DND-41 (cell line): Measurements from ENCODE around the gene FLT3LG.
"Not testable (repeated sequence)": the region's sequence is repeated elsewhere in the genome, so short reads cannot be mapped to it uniquely, and the experiment has no call there.

ENCODE experiments used
- ATAC-seq: fragments of 200-7000 bp; cut with Tn5 transposase; 3 replicates; pipeline ENCODE4 v1.9.1; 2021; ENCODE audit warnings: low read depth; ENCODE audit not compliant: insufficient read depth
- DNase-seq: peaks from one replicate; pipeline ENCODE4 v3.0.0-alpha.2; 2020
- H2AFZ ChIP-seq: 2 replicates; pipeline ENCODE4 v1.6.0; 2012; ENCODE audit warnings: low read depth, low read length
- H3K27ac ChIP-seq: 2 replicates; pipeline ENCODE4 v1.5.1; 2012; ENCODE audit warnings: low read length, inconsistent platforms
- H3K27me3 ChIP-seq: fragments of 200-600 bp; sonication (generic); 2 replicates; pipeline ENCODE4 v1.6.0; 2012; ENCODE audit warnings: low read length, mild to moderate bottlenecking, inconsistent platforms; ENCODE audit not compliant: insufficient read depth, poor library complexity
- H3K36me3 ChIP-seq: 2 replicates; pipeline ENCODE4 v1.5.1; 2012; ENCODE audit warnings: low read length, inconsistent platforms; ENCODE audit not compliant: insufficient read depth
- H3K4me1 ChIP-seq: 2 replicates; pipeline ENCODE4 v1.5.1; 2012; ENCODE audit warnings: mild to moderate bottlenecking, low read length; ENCODE audit not compliant: insufficient read depth
- H3K4me2 ChIP-seq: 2 replicates; pipeline ENCODE4 v1.6.0; 2012; ENCODE audit warnings: mild to moderate bottlenecking, moderate library complexity, low read length, inconsistent platforms; ENCODE audit not compliant: insufficient read depth
- H3K4me3 ChIP-seq, 2 experiments: fragments of 200-600 bp in 1 of 2; shearing (Covaris generic) in 1 of 2; 2 replicates each; pipeline ENCODE4 v1.5.1; 2012 to 2016; ENCODE audit warnings: inconsistent platforms in 2 of 2, low read length in 2 of 2, mild to moderate bottlenecking in 2 of 2, low read depth in 1 of 2, moderate library complexity in 1 of 2
- H3K79me2 ChIP-seq: 2 replicates; pipeline ENCODE4 v1.6.0; 2012; ENCODE audit warnings: low read length, inconsistent platforms; ENCODE audit not compliant: insufficient read depth
- H3K9ac ChIP-seq: 2 replicates; pipeline ENCODE4 v1.6.0; 2012; ENCODE audit warnings: low read depth, mild to moderate bottlenecking, inconsistent platforms, low read length, moderate library complexity
- H3K9me3 ChIP-seq: 2 replicates; pipeline ENCODE4 v1.5.1; 2012; ENCODE audit warnings: low read length, moderate library complexity, mild to moderate bottlenecking, inconsistent platforms; ENCODE audit not compliant: insufficient read depth, severe bottlenecking
- H4K20me1 ChIP-seq: 2 replicates; pipeline ENCODE4 v1.6.0; 2012; ENCODE audit warnings: low read length; ENCODE audit not compliant: insufficient read depth
- EZH2 ChIP-seq: IDR thresholded peaks from 3 replicates; pipeline ENCODE4 v1.6.1; 2012; ENCODE audit warnings: borderline replicate concordance, low read depth, mild to moderate bottlenecking, moderate library complexity, low read length, inconsistent platforms; ENCODE audit not compliant: severe bottlenecking
- TF ChIP-seq, protein P1 (sequence below): IDR thresholded peaks from 2 replicates; pipeline ENCODE4 v1.5.1; 2012; ENCODE audit warnings: borderline replicate concordance, low read length, moderate library complexity, mild to moderate bottlenecking; ENCODE audit not compliant: poor library complexity, severe bottlenecking; ENCODE audit errors: extremely low read depth

Gene FLT3LG

DNA sequence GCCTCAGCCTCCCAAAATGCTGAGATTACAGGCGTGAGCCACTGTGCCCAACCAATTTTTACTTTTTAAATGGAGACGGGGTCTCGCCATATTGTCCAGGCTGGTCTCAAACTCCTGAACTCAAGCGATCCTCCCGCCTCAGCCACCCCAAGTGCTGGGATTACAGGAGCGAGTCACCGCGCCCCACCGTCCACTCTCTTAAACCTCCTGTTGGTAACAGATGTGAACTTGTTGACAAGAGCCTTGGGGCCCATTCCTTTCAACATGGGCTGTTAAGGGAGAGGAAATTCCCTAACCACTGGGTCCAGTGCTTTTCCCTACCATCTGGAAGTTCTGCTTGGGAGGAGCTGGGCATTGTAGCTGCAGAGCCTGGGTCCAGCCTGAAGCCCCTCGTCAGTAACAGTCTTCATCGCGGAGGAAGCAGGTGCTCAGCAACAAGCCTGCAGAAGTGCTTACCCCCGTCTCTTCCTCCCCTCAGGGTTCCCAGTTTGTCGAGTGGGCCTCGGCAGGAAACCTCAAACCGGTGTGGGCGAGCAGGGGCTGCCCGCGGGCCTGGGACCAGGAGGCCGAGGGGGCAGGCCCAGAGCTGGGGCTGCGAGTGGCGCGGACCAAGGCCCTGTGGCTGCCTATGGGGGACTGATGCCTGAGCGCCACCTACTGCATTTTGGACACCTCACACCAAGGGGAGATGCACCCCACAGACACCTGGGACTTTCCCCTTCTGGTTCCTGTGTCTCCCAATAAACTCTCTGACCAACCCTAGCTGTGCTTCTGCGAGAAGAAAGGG is 4.0 kb upstream of the FLT3LG start:
- no peak overlapping the region for H3K4me2 ChIP-seq
- H2AFZ ChIP-seq, result no peak overlapping the region
- H3K9me3 ChIP-seq, result no peaks in the 10 kb centered on the region
- DNase-seq, result peak; percentile 37
- H3K27me3 ChIP-seq, result no peaks in the 10 kb centered on the region
- no peak overlapping the region for H3K4me3 ChIP-seq
- peaks cover 29% of the 10 kb centered on the region for H3K4me1 ChIP-seq
- no peak for ATAC-seq
- peaks cover 49% of the 10 kb centered on the region for H3K36me3 ChIP-seq
- H4K20me1 ChIP-seq, result no peaks in the 10 kb centered on the region
- H3K27ac ChIP-seq, result no peak overlapping the region
- TF ChIP-seq EZH2, result no peak
- TF ChIP-seq, protein P1, sequence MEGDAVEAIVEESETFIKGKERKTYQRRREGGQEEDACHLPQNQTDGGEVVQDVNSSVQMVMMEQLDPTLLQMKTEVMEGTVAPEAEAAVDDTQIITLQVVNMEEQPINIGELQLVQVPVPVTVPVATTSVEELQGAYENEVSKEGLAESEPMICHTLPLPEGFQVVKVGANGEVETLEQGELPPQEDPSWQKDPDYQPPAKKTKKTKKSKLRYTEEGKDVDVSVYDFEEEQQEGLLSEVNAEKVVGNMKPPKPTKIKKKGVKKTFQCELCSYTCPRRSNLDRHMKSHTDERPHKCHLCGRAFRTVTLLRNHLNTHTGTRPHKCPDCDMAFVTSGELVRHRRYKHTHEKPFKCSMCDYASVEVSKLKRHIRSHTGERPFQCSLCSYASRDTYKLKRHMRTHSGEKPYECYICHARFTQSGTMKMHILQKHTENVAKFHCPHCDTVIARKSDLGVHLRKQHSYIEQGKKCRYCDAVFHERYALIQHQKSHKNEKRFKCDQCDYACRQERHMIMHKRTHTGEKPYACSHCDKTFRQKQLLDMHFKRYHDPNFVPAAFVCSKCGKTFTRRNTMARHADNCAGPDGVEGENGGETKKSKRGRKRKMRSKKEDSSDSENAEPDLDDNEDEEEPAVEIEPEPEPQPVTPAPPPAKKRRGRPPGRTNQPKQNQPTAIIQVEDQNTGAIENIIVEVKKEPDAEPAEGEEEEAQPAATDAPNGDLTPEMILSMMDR, result peak; percentile 44
- H3K79me2 ChIP-seq, result no peaks in the 10 kb centered on the region
- H3K9ac ChIP-seq, result no peak overlapping the region

DNA sequence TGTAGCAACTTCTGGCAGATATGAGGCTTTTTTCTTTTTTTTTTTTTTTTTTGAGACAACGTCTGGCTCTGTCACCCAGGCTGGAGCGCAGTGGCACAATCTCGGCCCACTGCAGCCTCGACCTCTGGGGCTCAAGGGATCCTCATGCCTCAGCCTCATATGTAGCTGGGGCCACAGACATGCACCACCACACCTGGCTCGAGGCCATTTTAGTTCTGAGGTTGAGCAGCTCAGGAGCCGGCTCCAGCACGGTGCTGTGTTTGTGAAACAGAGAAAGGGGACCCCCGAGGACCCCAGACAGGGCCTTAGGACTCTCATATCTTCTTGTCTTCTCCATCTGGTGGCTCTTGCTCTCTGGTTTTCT is 3.4 kb upstream of the FLT3LG start:
- Histone ChIP-seq H3K9ac (no peak overlapping the region), H3K4me2 (no peak overlapping the region)

DNA sequence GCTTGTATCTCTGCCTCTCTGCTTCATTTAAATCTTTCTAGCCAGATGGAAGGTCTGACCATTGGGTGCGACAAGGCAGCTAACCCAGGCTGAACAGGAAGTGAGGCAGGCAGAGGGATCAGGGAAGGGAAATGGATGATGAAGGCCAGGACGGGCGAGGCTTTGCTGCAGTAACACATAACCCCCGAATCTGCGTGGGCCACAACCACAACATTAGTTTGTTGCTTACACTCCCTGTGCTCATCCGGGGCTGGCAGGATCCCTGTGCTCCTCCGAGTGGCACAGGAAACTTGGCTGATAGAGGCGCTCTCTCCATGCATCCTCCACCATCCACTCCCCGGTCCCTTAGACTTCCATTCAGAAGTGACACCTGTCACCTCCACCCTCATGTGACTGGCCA is 1.1 kb upstream of the FLT3LG start:
- Histone ChIP-seq H3K4me1 (peaks cover 30% of the 10 kb centered on the region), H3K36me3 (peaks cover 29% of the 10 kb centered on the region), H3K79me2 (no peaks in the 10 kb centered on the region), H2AFZ (peak overlapping the region; percentile 99), H3K4me2 (peak overlapping the region; percentile 98), H3K9me3 (no peaks in the 10 kb centered on the region), H4K20me1 (no peaks in the 10 kb centered on the region), H3K9ac (peak overlapping the region; percentile 80), H3K27ac (peak overlapping the region; percentile 91), H3K27me3 (no peaks in the 10 kb centered on the region), H3K4me3 (peak overlapping the region in 1 of 2 experiments; percentile 76; a peak in 2 of 4 replicates)
- ATAC-seq, result no peak
- no peak for DNase-seq
- TF ChIP-seq, protein P1, result no peak

More for the DNA sequence above, 3.4 kb upstream of the FLT3LG start:
- no peaks in the 10 kb centered on the region for H3K79me2 ChIP-seq
- DNase-seq (no peak), ATAC-seq (no peak)
- peaks cover 30% of the 10 kb centered on the region for H3K4me1 ChIP-seq
- no peak for TF ChIP-seq EZH2
- TF ChIP-seq, protein P1, result no peak
- H3K9me3 ChIP-seq, result no peaks in the 10 kb centered on the region
- no peak overlapping the region for H3K4me3 ChIP-seq
- H3K36me3 ChIP-seq, result peaks cover 43% of the 10 kb centered on the region
- H3K27ac ChIP-seq, result no peak overlapping the region
- no peaks in the 10 kb centered on the region for H3K27me3 ChIP-seq
- H4K20me1 ChIP-seq, result no peaks in the 10 kb centered on the region
- H2AFZ ChIP-seq, result no peak overlapping the region

DNA sequence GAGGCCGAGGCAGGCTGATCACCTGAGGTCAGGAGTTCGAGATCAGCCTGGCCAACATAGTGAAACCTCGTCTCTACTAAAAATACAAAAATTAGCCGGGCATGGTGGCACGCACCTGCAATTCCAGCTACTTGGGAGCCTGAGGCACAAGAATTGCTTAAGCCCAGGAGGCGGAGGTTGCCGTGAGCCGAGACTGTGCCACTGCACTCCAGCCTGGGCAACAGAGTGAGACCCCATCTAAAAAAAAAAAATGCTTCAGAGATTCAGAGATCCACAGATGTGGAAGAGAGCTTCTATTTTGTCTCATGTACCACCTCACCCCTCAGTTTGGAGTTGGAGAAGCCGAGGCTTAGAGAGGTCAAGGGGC is 531 bp upstream of the FLT3LG start:
- Histone ChIP-seq H3K27ac (peak overlapping the region; percentile 91), H3K4me2 (peak overlapping the region; percentile 98), H3K36me3 (peaks cover 24% of the 10 kb centered on the region), H2AFZ (peak overlapping the region; percentile 99), H3K4me1 (peaks cover 30% of the 10 kb centered on the region), H3K9ac (peak overlapping the region; percentile 80), H3K4me3 (peak overlapping the region; percentile 27 to 76; a peak in 3 of 4 replicates)
- not testable (repeated sequence) for DNase-seq, ATAC-seq, H3K9me3 ChIP-seq, H3K79me2 ChIP-seq, H3K27me3 ChIP-seq, H4K20me1 ChIP-seq
